Fibroblast of gingiva (primary cell): Measurements from ENCODE around the gene ACSL3.
"Not testable (repeated sequence)": the region's sequence is repeated elsewhere in the genome, so short reads cannot be mapped to it uniquely, and the experiment has no call there.

Experiments used
- DNase-seq: peaks from one replicate; pipeline ENCODE4 v3.0.0-alpha.2; 2011; ENCODE audit warnings: low read depth

ACSL3 gene

DNA sequence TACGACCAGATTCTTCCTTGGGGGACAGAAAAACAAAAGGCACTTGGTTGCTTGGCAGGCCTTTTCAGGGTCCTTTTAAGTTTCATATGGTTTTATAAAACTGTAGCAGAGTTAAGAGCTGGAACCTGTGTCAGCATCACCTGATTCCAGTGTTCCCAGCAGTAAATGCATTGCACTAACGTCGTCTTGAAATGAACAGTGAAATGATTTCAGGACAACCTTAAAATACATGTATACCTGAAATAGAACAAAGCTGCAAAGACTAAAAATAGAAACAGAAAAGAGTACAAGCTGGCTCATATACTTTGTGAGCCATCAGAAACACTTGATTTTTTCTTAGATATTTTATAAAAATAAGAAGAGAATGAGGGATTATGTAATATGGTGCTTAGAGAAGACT lies 51.9 kb downstream of the ACSL3 start:
- no peak for DNase-seq

DNA sequence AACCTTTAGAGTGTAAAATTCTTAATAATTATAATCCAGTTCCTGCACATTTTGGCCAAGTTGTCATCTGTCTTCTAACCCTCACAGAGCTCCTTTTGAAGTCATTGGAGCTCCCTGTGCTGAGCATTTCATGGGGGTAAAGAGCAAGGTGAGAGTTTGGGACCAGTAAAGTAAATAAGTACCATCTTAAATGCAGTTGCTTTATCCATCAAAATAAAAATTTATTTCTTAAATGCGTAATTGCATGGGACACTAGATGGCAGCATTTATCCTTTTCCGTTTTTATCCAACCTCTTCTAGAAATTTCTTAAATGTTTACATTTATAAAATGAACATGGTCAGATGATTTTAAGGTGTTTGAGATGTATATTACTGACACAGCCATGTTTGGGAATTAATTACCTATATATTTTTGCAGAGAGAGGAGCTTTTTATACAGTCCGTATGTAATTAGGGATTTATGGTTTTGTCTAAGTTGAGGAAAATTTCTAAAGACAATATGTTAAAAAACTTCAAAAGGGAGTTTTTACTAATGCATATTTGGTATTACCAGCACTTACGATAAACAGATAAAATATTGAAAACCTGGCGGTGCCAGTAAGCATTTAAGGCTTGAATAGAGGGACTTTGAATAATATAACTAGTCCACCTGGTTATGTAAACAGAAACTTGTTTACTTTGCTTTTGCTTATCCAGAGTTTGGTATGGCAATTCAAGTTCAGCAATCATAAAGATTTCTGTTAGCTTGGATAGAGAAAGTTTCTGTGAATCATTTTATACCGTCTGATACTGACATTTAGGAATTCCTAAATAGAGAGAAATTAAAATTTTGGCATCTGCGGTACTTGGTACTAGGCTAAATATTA lies 54.5 kb downstream of the ACSL3 start:
- DNase-seq: no peak

DNA sequence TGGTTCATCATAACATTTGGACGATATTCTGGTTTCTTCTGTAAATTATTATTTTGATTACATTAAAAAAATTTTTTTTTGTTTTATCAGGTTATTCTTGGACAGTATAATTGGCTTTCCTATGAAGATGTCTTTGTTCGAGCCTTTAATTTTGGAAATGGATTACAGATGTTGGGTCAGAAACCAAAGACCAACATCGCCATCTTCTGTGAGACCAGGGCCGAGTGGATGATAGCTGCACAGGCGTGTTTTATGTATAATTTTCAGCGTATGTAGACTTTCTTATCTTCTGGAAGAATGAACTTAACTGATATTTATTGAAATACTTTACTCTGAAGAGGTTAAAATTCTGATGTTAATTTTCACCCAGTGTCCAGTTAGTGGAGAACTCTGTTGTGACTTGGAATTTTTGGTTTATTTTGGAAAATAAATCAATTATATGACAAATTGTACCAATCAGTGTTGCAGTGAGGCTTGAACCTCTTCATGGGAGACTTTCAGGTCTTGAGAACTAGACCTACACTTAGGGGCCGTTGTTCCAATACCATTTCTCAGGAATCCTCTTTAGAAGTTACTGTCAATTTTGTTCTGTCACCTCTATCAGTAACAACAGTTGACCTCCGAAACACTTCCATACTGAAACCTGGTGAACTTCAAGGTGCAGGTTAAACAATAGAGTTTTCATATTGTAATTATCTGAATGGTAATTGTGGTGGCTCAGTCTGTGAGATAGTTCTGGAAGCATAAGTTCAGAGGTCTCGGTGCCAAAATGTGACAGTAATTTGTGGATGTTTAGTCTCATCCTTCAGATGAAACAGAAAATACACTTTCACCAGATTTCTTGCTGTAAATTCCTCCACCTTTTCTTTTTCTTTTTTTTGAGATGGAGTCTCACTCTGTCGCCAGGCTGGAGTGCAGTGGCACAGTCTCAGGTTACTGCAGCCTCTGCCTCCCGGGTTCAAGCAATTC lies 55.7 kb downstream of the ACSL3 start:
- DNase-seq: no peak

DNA sequence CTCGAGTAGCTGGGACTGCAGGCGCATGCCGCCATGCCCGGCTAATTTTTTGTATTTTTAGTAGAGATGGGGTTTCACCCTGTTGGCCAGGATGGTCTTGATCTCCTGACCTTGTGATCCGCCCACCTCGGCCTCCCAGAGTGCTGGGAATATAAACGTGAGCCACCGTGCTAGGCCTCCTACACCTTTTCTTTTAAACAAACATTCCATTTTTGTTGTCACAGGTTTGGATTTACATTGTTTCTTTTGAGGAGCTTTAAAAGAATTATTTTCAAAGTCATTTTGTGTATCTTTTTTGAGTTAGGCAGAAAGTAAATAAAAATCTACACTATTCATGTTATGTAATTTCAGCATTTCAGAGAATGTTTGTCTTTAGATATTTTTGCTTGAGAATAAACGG lies 56.4 kb downstream of the ACSL3 start:
- not testable (repeated sequence) for DNase-seq

- peak; percentile 79 for DNase-seq
These were observed 59.1 kb downstream of the ACSL3 start for GRCh38 chr2:222919841-222920526.

DNA sequence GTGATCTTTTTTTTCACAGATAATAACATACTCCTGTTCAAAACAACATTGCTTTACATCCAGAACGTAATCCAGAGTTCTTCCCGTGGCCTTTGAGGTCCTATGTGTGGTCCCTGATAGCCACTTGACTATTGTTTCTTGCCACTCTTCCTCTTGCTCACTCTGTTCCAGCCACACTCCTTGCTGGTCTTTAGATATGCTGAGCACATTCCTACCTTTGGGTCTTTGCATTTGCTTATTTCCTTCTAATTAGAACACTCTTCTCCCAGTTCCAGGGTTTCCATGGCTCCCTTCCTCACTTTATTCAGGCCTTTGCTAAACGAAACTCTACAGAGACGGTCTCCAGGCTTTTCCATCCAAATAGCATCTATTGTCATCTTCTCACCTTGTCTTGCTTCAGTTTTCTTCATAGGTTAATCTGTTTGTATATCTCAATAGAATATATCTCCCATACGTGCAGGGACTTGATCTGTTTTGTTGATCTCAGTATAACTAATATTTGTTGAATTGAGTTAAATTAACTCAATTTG lies 59.9 kb downstream of the ACSL3 start:
- no peak for DNase-seq

DNA sequence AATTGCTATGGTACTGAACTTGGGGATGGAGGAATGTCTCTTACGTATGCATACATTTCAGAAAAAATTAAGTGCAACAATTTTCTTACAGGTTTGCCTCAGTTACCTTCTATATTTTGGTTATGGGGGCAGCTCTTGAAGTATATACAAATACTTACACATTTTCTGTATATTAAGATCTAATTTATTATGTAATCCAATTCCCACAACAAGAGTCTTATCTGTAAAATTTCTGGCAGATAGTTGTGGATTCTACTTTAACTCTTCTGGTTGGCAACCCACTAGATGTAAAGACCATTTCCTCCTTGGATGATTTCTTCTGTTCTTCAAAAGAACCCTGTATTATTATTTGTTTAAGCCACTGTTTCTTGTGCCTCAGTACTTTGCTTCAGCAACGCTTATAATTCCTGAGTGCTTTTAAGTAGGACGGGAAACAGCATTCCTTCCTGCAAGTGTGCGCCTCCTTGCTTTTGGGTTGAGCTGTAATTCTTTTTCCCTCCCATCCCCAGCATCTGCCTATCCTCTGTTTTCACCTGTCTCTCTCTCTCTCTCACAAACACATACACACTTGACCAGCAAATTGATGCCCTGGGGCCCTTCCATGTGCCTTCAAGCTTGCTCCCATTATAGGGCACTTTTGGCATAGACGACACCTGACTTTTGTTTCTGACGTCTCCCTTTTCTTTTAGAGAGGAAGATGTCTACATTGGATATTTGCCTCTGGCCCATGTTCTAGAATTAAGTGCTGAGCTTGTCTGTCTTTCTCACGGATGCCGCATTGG lies 61.4 kb downstream of the ACSL3 start:
- DNase-seq: no peak

GRCh38 chr2:222926915-222927314 lies 66.1 kb downstream of the ACSL3 start:
- DNase-seq: no peak

DNA sequence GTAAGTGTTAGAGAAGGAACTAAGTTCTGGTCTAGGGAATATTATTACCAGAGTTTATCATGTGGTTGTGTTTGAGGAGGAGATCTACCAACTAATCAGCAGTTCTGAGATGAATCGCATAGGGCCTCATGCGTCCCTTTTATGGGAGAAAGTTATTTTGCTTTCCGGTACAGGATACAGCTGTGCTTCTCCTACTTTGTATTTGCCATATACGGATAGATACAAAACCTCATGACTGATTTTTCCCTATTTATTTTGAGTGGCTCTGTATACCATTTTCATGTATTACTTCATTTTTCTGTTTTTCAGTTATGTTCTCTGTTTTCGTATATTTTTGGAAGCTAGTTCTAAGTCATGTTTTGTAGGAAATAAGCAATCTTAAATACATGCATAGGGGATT lies 66.8 kb downstream of the ACSL3 start:
- DNase-seq: no peak

GRCh38 chr2:222928335-222928734 lies 67.5 kb downstream of the ACSL3 start:
- DNase-seq: no peak

- DNase-seq: no peak
These were observed 70.0 kb downstream of the ACSL3 start for GRCh38 chr2:222930862-222931261.

GRCh38 chr2:222931659-222932058 lies 70.8 kb downstream of the ACSL3 start:
- DNase-seq: no peak

DNA sequence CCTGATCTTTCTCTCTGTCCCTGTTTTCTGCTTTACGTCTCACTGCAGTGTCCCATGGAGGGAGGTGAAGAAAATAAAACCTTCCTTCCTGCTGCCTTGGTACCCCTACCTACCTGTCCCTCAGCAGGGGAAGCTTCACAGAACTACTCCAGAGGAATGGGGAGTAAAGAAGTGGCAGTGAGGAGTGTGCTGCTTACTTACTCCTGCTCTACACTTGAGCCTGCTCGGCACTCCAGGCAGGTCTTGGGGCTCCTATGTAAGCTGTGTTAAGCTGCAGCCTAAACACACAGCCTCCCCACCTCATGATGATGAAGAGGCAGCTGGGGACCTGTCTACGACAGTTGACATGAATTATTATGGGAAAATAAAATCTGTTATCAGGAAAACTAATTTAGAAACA lies 72.6 kb downstream of the ACSL3 start:
- DNase-seq: no peak

DNA sequence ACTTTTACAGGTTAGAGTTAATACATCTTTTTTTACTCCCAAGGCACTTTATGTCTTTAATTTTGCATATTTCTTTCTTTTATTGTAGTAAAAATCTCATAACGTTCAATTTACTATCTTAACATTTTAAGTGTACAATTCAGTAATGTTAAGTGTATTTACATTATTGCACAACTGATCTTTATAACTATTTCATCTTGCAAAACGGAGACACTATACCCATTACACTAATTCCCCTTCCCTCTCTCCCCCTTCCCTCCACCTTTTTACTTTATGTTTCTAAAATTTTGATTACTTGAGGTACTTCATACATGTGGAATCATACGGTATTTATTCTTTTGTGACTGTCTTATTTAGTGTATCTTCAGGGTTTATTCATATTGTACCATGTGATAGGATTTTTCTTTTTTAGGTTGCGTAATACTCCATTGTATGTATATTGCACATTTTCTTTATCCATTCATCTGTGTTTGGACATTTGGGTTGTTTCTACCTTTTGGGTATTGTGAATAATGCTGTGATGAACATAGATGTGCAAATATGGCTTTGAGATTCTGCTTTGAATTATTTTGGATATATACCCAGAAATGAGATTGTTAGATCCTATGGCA lies 75.0 kb downstream of the ACSL3 start:
- no peak for DNase-seq

- DNase-seq: no peak
These were observed 75.9 kb downstream of the ACSL3 start for GRCh38 chr2:222936705-222937104.

DNA sequence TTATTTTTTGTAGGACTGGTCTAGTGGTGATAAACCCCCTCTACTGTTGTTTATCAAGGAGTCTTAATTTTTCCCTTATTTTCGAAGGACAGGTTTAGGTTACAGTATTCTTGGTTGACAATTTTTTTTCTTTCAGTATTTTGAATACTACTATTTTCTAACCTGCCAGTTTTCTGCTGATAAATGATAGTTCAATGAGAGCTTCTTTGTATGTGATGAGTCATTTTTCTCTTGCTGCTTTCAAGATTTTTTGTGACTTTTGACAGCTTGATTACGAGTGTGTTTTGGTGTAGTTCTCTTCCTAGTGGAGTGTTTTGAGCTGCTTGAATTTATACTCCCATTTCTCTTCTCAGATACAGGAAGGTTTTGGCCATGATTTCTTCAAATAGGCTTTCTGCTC lies 77.5 kb downstream of the ACSL3 start:
- DNase-seq: no peak

DNA sequence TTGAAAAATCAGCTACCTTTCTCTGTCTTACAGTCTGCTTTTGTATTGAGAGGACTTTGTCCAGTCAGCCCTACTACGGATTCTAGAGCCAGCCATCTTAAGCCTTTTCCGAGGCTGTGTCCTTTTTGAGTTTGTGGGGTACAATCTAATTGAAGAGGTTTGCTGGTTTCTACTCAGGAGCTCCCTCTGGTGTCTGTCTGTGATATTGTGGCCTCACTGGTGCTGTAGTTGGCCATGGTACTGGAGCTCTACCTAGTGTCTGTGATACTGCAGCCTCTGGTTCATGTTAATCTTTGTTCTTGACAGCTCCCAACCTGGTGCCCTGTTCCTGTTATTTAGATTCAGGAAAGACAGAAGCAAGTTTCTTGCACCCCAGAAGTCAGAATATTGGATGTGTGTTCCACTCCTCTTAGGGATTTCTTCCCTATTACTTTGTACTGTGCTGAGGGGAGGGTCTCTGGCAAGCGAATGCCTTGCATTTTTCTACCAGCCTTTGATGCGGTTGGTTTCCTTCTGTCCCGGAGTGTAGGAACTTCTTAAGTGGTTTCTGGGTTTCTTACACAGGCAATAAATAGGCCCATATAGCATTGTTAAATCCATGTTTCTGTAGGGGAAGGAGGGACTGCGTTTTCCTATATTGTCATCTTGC lies 78.5 kb downstream of the ACSL3 start:
- peak; percentile 57 for DNase-seq

DNA sequence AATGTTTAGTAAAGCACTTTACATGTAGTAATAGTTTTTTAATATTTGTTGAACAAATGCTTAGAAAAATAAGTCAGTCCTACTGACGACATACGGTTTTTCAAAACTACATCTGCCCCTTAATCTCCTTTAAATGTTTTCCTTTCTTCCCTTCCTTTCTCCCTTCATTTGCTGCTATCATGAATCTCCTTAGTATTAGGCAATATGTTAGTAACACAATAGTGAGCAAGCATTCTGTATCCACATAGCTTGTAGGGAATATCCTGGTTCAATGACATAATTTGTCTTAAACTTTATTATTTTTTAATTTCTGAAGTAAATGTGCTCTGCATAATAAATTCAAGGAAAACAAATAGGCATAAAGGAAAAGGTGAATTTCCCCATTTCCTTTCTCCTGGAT lies 79.1 kb downstream of the ACSL3 start:
- DNase-seq: no peak

DNA sequence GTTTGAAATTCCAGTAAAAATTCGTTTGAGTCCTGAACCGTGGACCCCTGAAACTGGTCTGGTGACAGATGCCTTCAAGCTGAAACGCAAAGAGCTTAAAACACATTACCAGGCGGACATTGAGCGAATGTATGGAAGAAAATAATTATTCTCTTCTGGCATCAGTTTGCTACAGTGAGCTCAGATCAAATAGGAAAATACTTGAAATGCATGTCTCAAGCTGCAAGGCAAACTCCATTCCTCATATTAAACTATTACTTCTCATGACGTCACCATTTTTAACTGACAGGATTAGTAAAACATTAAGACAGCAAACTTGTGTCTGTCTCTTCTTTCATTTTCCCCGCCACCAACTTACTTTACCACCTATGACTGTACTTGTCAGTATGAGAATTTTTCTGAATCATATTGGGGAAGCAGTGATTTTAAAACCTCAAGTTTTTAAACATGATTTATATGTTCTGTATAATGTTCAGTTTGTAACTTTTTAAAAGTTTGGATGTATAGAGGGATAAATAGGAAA lies 80.7 kb downstream of the ACSL3 start:
- DNase-seq: no peak

DNA sequence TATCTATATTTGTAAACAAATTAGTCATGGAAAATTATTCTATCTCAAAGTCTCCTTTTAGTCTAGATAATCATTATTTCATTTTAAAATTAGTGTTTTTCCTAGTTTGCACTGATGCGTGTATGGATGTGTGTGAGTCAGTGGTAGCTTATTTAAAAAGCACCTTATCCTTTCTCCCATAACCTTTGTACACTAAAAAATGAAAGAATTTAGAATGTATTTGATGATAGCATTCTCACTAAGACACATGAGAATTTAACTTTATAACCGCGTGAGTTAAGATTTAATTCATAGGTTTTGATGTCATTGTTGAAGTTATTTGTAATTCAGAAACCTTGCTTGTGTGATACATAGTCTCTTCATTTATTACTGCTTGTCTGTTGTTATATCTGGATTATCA lies 81.7 kb downstream of the ACSL3 start:
- no peak for DNase-seq
